HT-29 (cell line): Measurements from ENCODE around the gene DYNLT2. TPM values are rescaled to one million over a fixed set of nuclear protein-coding genes. Genes with fewer than 3 reads are reported as not detected.

Source experiments
- DNase-seq: peaks from one replicate; pipeline ENCODE4 v3.0.0-alpha.2; 2015; ENCODE audit warnings: low spot score
- total RNA-seq: library from RNA; depleted of rRNA; stranded (reverse); fragments of >200 nt; shearing (Covaris generic); gene quantifications from 2 replicates; pipeline ENCODE4 v1.2.3, GENCODE V29; 2014; rRNA removed

DYNLT2 gene, protein sequence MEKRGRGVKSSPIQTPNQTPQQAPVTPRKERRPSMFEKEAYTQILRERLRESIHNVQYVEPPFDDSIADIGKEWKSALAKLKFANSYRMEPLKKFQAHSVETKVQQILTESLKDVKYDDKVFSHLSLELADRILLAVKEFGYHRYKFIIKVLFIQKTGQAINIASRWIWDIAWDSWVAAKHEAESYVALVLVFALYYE
- total RNA-seq: 1.7 and 3.2 TPM in 2 replicates

DNA sequence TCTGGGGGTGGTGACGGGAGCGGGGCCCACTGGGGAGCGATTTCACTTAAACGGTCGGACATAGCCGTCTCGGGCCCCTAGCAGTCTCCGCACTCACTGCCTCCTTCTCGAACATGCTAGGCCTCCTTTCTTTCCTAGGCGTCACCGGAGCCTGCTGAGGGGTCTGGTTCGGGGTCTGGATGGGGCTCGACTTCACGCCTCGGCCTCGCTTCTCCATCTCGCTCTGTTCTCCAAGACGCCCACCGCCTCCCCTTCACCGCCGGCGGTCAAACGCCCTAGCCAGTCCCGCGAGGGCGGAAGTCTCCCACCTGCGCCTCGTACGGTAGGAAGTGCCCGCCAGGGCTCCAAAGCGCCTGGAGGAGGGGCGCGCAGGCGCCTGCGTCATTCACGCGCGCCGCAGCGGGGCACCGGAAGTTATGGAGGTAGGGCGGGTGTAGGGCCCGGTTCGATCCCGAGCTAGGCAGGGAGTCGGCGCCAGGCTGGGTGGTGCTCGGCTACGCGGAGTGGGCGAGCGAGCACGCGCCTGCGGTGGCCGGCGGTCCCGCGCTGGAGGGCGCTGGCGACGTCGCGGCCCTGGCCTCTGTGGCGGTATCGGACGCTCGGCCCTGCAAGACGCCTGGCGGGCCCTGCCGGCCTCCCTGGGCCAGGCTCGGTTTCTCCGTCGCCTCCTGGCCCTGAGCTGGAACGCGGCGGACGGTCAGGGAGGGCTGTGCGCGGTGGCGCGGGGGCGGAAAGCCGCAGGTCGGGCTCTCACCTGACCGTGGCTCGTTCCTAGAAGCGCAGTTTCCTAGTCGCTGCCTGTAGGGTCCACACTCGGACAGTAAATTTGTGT lies at the start of gene DYNLT2, which contains the start of gene ERMARD:
TSS of gene DYNLT2 (minus strand) at position 331 of the 832 bp plus-strand sequence. CDS start at position 217, 114 bp downstream.
TSS of gene ERMARD (plus strand) at position 381 of the 832 bp plus-strand sequence. CDS start at position 417, 36 bp downstream.
- DNase-seq: peak; percentile 97

DNA sequence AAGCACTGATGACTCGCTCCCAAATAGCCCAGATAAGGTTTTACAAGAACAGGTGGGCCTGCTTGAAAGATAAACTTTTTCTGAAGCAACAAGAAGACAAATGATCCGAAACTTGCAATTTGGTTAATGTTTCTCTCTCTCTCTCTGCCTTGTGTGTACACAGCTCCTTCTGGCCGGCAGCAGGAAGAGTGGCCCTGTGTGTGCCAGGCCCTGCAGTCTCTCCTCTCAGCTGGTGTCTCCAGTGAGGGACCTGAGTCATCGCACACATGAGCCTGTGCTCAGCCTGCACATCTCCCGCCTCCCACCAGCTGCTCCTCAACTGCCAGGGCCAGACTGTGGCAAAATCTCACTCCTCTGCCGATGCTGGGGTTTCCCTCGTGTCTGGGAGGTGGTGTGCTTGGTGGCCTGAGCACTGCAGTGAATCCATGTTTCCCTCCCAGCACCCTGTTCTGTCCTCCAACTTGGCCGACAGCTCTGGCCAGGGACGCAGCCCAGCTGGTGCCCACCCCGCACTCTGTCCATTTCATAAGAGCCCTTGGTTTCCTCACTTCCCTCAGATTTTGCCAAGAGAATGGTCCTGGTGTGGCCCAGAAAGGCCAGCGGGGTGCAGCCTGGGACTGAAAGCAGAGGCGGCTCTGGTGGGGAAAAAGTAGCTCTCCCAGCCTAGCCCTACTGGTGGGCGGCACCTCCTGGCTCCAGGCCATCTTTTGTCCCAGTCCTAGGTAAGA lies 49.5 kb upstream of the DYNLT2 start:
- no peak for DNase-seq

DNA sequence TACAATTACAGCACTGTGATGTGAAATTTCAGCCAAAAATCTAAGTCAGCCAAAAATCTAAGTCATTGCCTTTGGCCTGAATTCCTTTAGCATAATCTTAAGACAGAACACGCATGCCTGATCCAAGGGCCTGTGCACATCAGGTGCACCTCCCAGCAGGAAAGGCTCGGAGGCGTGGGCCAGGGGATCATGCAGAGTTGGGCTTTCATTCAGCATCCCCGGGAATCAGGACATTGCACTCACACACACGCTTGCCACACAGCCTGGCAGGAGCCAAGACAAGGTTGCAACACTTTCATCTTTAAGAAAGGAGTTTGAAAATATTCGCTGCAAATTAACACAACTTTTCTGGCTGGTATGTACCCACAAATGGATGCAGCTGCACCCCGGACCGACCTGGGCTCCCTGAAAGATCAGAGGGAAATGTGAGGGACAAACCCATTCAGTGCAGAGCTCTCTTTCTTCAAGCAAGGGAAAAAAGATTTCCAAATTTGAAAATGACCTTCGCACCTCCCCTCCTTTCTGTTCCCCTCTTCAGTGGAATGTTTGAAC lies 48.8 kb upstream of the DYNLT2 start:
- no peak for DNase-seq

DNA sequence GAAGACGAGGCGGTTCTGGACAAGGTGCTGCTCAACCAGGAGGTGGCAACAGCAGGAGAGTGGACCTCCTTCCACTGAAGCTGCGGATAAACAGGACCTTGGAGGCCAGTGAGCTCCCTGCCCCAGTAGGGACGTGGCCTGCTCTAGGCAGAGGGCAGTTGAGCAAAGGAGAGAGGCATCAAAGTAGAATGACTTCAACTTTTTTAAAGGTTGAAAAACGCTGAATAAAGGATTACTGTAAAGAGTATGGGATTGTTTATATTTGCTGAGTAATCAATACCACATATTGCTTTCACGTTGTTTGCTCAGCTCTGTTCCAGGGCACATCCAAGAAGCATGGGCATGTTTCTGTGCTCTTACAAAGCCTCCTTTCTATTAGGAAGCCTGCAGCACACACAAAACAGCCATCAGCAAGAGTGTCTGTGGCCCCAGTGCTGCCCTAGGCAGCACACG lies 48.1 kb upstream of the DYNLT2 start:
- DNase-seq: no peak

DNA sequence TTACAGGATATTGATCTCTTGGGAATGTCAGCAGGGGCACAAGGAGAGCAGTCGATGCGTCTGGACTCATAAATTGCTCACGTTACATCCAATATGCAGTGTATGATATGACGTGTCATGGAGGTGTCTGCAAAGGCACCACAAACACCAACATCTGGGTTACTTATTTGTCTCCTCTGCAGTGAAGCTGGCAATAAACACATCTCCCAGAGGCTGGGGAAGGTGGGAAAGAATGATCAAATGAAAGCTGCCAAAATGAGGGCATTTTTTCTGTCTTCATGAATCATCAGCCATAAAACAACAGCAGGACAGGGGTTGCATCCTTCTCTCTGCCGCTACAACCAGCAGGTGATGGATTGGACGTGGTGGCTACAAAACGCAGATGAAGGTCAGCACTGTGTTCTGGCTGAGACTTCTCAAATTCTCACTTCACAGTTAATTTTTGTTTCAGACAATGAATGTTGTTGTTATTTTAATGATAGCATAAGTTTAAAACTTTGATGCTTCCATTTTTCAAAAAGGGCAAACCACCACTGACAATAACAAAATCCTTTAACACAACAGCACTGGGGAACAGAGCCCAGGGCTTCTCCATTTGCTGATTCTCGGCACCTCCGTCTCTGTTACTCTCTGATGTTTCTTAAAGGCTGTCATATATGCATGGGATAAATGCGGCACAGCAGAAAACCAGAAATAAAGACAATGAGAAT lies 47.5 kb upstream of the DYNLT2 start:
- DNase-seq: no peak

DNA sequence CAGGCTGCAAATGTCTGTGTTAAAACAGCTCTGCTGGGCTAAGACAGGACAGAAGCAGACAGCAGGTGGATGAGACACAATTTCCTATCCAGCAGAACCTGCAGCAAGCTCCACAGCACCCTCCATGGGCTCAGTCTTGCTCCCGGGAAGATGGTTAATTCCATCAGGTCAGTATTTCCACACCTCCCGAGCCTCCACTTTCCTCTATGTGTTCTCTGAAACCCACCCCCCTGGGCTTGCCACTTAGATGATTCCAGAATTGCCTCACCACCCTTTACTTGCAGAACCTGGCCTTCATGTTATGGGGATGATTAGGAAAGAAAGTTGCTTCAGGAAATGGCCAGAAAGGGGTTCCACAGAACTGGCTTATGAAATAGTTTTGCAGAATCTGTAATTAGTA lies 43.8 kb upstream of the DYNLT2 start:
- no peak for DNase-seq

DNA sequence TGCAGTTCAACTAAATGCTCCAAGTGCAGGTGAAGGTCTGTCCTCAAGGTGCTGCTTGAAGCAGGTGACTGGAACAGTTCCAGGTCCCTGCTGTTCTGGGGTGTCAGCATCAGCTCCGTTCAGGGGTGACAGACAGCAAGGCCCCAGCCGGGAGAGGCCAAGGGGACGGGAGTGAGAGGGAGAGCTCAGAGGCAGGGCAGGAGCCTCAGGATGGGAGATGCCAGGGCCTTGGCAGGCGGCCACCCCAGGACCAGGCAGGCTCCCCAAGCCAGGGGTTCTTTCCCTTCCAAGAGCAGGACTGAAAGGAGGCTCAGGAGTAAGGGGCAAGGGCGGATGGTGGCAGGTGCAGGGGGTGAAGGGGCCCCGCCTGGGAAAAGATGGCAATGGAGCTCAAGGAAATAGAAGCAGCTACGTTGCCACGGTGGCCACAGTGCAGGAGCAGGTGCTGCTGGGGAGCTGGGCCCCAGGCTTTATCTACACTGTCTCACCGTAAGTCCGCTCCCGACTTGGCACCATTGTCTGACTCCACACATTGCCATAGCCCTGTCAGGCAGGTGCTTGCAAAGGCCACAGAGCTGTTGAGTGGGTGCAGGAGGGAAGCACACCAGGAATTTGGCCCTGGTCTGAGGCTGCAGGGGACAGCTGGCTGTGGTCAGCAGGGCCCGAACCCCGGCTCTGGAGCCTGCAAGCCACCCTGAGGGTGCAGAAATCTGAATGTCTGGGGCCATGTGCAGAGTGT lies 43.1 kb upstream of the DYNLT2 start:
- DNase-seq: no peak

DNA sequence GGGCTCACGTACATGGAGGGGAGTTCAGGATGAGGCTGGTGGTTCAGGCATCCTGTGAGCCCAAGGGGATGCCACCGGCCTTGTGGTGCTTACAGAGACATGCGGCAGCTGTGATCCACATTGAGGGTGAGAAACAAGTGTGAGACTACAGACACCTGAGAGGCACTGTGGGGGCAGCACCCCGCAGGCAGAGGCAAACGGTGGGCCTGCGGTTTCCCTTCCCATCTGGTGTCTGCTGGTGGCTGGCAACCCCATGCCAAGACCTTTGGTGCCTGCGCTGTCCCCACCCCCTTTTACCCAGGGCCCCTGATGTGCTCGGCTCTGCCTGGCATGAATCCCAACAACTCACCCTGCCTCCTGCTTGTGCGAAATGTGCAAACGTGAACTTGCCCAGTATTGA lies 42.0 kb upstream of the DYNLT2 start:
- DNase-seq: no peak

DNA sequence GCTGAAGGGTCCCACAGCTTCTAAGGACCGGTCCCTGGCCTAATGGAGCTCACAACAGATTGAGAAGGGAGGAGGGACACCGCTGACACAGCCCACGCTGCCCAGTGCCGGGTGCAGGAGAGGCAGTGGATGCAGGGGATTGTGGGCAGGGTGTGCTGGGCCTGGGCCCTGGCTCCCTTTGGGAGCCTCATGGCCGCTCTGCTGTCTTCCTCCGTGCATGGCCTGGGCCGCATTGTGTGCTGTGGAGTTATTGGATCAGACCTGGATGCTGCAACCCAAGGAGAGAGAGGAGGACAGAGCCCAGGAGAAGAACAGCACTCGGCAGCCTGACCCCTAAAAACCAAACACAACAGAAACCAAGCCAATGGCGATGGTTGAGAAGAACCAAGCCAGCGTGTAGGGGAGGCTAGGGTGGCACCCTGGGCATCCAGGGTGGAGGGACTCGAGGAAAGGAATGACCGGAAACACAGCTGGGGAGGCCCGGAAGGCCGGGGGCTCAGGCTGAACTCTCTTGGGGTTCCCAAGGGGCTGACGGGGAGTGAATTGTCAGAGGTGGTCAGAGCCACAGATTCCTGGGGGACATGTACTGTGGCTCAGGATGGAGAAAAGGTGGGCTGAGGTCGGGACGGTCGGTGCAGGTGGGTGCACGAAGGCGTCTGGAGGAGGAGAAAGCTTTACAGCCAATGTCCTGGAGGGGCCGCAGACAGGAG lies 41.1 kb upstream of the DYNLT2 start:
- DNase-seq: no peak

DNA sequence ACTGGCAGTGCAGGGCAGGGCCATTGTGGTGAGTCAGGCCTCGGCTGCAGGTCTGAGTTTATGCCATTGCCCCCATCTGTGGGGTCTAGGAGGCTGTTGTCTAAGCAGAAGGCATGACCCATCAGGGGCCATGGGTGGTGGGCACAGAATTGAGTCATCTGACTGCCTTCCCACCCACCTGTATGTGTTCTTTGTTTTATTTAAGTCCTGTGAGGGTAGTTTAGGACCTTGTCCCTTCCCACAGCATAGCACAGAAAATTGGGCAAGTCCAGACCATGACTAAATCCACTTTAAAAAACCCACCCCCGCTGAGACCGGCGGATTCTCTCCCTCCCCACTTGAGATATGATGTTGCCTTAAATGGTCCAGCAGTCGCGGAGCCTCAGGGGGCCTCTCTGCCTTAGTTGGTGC lies 40.4 kb upstream of the DYNLT2 start:
- no peak for DNase-seq

DNA sequence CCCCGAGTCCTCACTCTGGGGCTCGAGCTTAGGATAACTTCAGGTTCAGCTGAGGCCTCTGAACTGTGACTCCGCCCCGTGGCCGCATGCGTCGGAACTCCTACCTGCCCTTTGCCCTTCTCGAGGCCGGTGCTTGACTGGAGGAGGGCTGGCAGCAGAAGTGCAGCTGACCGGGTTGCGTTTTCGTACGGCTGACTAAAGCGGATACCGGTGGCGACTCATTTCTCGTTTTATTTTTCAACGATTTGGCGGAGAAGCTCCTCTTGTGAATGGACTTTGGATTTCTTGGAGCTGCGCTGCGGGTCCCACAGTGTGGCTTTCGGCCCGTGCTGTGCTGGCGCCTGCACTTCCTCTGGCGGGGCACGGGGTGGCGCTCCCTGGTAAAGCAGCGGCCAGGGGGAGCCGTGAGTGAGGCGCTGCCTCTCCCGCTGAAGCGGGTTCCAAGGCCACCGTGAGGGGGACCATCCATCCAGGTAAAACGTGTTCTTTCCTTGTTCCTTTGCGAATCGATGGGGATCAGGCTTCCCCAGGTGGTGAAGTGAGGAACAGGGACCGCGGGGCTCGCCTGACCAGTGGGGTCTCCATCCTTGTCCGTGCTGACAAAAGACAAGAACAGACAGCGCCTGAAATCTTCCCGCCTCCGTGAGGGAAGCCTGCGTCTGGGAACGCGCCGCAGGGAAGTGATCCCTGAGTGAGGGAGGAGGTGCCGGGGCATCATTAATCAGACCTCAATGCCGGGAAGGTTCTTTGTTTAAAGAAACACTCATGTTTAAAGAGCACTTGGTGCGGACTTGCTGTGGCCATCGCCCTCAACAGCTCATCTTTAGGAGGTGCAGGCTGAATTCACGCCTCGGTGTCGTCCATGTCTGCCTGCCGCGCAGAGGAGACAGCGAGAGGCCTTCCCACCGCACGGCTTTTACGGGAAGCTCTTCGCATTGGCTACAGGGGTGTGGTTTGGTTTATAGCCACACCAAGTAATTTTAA lies 38.9 kb upstream of the DYNLT2 start:
- peak; percentile 77 for DNase-seq

DNA sequence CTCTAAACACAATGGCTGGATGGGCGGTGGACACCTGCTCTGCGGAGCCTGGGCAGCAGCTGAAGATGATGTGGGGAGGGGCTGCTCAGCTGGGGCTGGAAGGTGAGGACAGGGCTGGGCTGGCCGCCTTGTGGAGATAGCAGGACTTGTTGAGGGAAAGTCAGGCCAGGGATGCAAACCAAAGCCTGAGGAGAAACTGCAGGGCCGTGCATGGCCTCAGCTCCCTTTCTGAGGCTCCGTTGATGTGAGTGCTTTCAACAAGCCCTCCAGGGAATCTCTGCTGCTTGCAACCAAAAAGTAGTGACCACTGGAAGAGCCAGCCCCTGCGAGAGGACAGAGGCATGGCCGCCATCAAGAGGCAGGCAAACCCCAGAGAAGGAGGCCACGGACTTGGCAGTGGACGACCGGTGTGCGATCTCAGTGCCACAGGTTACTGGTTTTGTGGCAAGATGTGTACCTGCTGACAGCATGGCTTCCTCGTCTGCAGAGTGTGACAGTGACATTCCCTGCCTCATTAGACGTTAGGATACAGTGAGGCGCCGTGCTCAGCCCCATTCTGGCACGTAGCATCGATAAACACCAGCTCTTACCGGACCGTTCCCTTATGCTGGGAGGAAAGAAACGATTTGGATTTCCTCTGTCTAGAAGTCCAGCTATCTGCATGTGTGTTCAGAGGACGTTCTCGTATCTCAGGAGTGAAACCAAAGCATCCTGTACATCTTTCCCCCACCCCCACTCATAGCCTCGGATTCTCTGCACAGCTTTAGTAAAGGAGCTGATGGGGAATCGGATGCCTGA lies 38.0 kb upstream of the DYNLT2 start:
- DNase-seq: no peak

DNA sequence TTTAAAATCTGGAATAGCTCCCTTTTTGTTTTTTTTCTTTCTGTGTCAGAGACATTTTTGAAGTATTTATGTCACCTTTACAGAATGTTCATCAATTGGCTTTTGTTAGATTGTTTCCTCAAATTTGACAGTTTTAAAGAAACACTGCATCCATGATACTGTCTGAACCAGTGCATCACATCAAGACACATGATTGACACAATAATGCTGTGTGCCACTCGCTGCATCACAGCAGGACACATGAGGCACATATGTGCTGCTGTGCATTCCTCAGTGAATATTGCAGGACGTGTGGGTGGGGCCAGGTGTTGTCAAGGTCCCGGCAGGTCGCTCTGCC lies 37.4 kb upstream of the DYNLT2 start:
- no peak for DNase-seq

DNA sequence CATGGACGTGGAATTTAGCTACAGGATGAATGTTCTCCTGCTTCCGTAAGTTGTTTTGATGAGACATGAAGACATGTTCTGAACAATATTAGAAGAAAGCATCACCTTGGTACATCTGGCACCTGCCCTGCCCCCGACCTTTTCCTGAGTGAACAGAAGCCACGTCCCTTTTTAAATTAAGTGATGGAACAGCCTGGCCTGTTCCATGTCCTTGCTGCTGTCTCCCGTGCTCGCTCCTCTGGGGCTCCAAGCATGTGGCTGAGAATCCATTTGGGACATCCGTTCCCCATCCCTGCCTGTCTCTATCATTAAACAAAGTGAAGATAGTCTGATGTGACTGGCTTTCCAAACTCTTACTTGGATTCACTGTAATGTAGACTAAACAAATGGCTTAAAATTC lies 36.4 kb upstream of the DYNLT2 start:
- no peak for DNase-seq

DNA sequence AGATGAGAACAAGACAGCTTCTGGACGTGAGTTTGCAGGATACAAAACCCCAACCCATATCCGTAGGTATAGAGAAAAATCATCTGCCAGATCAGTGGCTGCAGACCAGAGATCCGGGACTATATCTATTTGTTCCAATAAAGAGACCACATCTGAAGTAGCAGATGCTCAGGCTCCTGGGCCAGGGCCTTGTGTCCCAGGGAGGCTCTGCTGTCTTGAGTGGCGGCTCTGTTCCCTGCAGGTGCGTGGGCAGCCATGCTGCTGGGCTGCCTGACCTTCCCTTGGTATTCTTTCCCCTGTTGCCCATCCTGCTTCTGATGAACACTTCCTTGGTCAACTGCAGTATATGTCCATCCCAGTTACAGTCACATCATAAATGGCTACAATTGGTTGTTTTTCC lies 35.0 kb upstream of the DYNLT2 start:
- DNase-seq: no peak

DNA sequence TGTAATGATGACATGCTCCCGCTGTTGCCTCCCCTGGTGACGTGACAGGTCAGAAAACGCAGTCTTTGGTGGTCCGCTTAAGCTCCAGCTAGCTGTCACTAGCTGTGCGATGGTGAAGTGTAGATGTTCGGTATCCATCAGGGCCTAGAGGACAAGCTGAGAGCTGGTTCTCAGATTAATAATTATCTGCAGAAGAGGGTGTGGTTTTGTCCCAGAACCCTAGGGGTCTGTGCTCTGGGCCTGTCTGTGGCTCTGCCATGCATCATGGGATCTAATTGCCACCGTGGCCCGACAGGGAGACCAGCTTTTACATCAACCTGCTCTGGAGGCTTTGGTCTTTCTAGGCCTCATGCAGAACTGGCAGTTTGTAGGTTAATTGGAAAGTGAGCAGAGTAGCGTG lies 34.2 kb upstream of the DYNLT2 start:
- DNase-seq: no peak

DNA sequence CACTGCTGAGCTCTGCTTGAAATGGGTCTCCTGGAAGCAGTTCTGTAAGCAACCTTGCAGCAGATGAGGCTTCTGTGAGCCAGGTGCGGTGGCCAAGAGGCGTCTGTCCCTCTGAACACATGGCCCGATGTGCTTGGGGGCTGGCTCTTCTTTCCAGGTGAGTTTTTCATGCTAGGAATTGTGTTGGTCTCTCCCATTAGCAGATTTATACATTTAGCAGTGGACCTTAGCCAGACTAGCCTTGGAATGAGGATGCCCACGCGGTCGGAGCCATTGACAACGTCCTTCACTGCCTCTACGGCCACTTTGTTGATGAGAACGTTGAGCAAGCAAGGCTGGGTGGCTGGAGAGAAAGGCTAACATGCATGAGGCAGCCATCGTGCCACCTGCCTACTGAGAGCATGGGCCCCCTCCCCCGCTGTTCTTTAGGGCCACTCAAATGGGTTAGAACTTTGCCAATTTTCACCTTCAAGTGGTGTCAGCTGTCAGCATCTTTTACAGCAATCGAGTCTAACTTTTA lies 33.5 kb upstream of the DYNLT2 start:
- DNase-seq: no peak
